HG03457 (cell line): ENCODE results near the gene UBXN10.

Source experiments
- ATAC-seq: cut with Tn5 transposase; IDR thresholded peaks from one replicate; pipeline ENCODE4 v1.9.1; 2021; ENCODE audit warnings: moderate number of reproducible peaks; ENCODE audit not compliant: unreplicated experiment

The UBXN10 gene

GRCh38 chr1:20151906-20152598 lies 33.8 kb upstream of the UBXN10 start:
- no peak for ATAC-seq

DNA sequence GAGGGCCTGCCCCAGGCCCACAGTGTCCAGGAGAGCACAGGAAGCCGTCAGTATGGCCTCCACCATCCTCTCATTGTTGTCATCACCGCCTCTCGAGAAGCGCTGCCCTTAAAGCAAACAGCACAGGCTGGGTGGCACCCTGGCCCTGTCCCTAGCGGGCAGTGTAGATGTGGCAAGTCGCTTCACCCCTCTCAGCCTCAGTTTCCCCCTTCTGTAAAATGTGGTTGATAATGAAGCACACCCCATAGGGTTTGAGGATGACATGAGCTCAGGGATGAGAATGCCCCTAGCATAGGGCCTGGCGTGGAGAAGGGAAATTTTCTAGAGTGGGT lies 33.3 kb upstream of the UBXN10 start:
- ATAC-seq: no peak

DNA sequence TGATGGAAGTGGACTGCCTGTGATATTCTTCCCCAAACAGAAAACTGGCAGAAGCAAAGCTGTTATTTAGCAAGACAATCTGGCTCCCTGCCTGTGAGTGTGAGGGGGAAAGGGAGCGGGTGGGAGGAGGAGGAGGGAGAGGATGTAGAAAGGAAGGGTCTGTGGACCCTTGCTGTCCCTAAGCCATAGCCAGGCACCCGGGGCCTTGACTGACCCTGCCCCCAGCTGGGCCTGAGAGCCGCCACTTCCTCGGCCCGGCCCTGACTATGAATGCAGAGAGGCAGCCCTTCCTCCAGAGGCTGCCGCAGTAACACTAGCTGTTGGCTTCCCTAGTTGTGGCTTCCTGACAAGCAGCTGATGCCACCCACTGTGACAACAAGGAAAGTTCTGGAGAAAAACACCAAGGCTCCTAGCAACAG lies 32.9 kb upstream of the UBXN10 start:
- ATAC-seq: no peak

DNA sequence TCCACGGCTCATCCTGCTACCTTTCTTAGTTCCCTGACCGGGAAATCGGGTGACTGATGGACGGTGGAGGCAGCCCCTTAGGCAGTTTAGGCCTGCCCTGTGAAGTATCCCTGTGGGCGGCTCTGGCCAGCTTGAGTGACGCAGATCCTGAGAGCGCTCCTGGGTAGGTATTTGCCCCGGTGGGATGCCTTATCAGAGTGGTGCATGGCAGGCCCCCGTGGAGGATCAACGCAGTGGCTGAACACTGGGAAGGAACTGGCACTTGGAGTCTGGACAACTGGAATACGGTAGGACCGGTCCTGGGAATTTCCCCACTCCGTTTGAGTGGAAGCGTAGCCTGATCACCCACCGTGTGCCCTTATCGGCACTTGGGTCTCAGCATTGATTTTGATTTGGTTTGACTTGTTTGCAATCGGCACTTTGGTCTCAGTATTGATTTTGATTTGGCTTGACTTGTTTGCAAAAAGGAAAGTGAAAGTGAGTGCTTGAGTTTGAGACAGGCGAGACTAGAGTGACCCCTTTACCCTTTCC lies 31.5 kb upstream of the UBXN10 start:
- no peak for ATAC-seq

- ATAC-seq: no peak
These were observed 27.4 kb upstream of the UBXN10 start for GRCh38 chr1:20158358-20159070.

DNA sequence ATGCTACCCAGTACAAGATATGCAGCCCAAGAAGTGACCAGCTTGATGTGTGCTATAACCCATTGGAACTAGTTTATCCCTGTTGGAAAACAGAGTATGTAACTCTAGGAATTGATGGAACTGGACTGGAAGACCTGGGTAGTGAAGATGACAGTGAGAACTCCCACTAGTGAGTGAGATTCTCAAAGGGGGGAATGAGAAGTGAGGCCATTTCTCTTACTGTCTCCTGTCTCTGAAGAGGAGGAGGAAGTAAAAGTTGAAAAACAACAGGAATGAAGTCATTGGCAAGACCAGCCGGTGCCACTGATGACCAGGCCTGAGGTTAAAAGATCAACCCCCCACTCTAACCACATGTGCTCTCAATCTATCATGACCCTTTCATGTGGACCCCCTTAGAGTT lies 25.9 kb upstream of the UBXN10 start:
- no peak for ATAC-seq

DNA sequence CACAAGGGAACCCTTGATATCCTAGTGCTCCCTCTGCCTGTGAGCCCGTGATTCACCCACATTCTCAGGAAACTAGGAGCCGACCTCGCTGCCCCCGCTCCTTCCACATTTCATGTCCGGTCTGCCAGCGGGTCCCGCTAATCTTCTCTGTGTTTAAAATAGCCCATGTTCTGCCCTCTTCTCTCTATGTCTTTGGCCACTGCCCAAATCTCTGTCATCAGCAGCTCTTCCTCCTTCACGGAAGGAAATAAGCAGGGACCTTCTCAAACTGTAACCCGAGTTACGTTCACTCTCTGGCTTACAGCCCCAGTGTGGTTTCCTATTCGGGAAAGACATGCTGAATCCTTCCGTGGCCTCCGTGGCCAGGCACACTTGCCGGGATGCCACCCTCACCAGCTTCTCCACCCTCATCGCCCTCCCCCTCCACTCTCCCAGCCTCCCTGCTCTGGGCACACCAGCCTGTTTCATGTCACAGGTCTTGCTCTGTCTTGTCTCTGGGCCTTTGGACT lies 21.1 kb upstream of the UBXN10 start:
- ATAC-seq: no peak

DNA sequence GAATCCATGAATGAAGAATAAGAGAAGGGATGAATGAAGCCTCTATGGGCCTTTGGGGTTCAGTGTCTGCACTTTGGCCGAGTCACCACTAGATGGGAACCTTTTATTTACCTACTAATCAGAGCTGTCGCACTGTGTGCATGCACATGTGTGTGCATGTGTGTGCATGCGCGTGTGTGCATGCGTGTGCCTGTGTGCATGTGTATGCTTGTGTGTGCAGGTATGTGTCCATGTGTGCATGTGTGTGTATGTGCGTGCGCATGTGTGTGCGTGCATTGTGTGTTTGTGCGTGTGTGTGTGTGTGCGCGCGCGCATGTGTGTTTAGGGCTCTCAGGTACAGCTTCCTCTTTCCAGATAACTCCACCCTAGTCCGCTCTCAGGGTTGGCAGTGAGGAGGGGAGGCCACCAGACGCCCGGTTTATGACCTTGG lies 20.4 kb upstream of the UBXN10 start:
- ATAC-seq: no peak

DNA sequence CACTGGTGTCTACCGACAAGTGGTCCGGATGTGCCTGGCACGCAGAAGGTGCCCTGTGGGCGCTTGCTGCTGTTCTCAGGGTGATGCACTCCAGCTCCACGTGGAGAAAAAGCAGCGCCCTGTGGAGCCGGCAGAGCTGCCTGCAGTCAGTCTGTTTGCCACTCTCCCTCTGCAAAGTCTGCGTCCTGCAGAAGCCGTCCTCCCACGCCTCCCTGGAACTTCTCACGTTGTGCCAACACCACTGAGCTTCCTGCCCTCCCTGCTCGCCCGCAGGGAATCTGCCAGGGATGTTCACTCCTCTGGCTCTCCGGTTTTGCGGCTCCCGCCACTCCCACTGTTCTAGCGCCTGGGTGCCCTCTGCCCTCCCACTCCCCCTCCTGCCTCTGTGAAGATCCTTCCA lies 19.8 kb upstream of the UBXN10 start:
- no peak for ATAC-seq

GRCh38 chr1:20167126-20167525 lies 18.8 kb upstream of the UBXN10 start:
- no peak for ATAC-seq

GRCh38 chr1:20168564-20169491 lies 17.1 kb upstream of the UBXN10 start:
- ATAC-seq: no peak

GRCh38 chr1:20169932-20170331 lies 16.0 kb upstream of the UBXN10 start:
- no peak for ATAC-seq

DNA sequence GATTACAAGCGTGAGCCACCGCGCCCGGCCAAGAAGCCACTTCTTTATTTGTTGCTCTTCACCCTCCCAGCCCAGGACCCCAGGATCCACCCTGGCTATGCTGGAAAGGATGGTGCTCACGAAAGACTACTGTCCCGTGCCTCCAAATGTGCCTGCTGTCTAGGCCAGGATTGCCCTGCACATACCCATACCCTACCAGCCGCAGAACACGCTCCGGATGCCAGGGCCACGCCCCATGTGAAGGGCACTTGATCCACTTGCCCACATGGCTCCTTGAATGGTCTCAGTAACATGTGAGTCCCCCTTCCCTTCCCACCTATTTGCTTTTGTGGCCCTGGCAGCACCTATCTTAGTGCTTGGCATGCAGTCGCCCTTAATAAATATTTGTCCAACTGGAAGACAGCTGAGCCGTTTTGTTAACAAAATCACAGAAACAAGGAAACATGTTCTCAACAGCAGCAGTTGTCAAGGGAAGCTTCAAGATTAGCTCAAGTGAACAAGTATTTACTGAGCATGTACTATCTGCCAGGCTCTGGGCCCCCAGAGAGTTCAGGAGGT lies 13.8 kb upstream of the UBXN10 start:
- no peak for ATAC-seq

GRCh38 chr1:20174937-20175666 lies 10.8 kb upstream of the UBXN10 start:
- no peak for ATAC-seq

GRCh38 chr1:20178634-20179370 lies 7.1 kb upstream of the UBXN10 start:
- ATAC-seq: no peak

DNA sequence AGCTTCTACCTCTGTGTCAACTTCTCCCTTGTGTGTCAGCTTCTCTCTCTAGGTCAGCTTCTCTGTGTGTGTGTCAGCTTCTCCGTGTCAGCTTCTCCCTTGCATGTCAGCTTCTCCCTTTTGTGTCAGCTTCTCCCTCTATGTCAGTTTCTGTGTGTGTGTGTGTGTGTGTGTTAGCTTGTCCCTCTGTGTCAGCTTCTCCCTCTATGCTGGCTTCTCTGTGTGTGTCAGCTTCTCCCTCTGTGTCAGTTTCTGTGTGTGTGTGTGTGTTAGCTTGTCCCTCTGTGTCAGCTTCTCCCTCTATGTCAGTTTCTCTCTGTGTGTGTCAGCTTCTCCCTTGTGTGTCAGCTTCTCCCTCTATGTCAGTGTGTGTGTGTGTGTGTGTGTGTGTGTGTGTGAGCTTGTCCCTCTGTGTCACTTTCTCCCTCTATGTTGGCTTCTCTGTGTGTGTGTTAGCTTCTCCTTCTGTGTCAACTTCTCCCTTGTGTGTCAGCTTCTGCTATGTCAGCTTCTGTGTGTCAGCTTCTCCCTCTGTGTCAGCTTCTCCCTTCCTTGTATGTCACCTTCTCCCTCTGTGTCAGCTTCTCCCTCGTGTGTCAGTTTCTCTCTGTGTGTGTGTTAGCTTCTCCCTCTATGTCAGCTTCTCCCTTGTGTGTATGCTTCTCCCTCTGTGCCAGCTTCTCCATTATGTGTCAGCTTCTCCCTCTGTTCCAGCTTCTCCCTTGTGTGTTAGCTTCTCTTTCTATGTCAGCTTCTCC lies 6.3 kb upstream of the UBXN10 start:
- ATAC-seq: no peak

GRCh38 chr1:20180129-20180843 lies 5.6 kb upstream of the UBXN10 start:
- no peak for ATAC-seq

- ATAC-seq: no peak
These were observed 5.1 kb upstream of the UBXN10 start for GRCh38 chr1:20180844-20181207.
